ENCODE measurements around the gene ZFPM1. TPM values are rescaled to one million over a fixed set of nuclear protein-coding genes. Genes with fewer than 3 reads are reported as not detected.

The ZFPM1 gene
- total RNA-seq, 2 donors from 2014 or later, result 10.9 to 11.4 TPM

GRCh38 chr16:88570691-88571092, 117.6 kb downstream of the ZFPM1 start:
- Histone ChIP-seq H3K9me3 (no peaks in the 10 kb centered on the region), H3K27me3 (no peaks in the 10 kb centered on the region), H3K4me3 (peak overlapping the region; percentile 53 to 85), H3K4me1 (peaks cover 24% of the 10 kb centered on the region), H3K36me3 (replicated peaks in 1 of 2; ENCODE audit: insufficient read depth in 1 of 2, low read depth in 2 of 2) (no peaks in the 10 kb centered on the region), H3K27ac (peak overlapping the region in 3 of 4 donors; percentile 60 to 87 (median 83))
- intact Hi-C loops (cut with DNase I), result no loop called here
- TF ChIP-seq CTCF (IDR thresholded peaks at IDR 0.05) (no peak), POLR2A (IDR thresholded peaks at IDR 0.05) (no peak)
- 0% methylated on average over 35 of the region's 35 CpGs; no CpG with 5 or more reads in 1 of the 2 donors for WGBS, 2 donors
- ATAC-seq (peak; percentile 7), DNase-seq (peak in 1 of 4 donors; percentile 32)

- Histone ChIP-seq H3K27ac (no peak overlapping the region), H3K4me3 (no peak overlapping the region), H3K9me3 (no peaks in the 10 kb centered on the region), H3K4me1 (peaks cover 16% of the 10 kb centered on the region), H3K36me3 (replicated peaks in 1 of 2; ENCODE audit: insufficient read depth in 1 of 2, low read depth in 2 of 2) (peaks cover 0 to 7% of the 10 kb centered on the region in 2 donors), H3K27me3 (no peaks in the 10 kb centered on the region)
- TF ChIP-seq CTCF (IDR thresholded peaks at IDR 0.05) (no peak), POLR2A (IDR thresholded peaks at IDR 0.05) (no peak)
- DNase-seq (no peak), ATAC-seq (no peak)
- 89 to 91% methylated on average over 11 of the region's 11 CpGs for WGBS, 2 donors
- intact Hi-C loops (cut with DNase I), result no loop called here
Measured at GRCh38 chr16:88575251-88575650, 122.2 kb downstream of the ZFPM1 start.

GRCh38 chr16:88576307-88576706, 123.2 kb downstream of the ZFPM1 start:
- H3K27me3 ChIP-seq, result no peaks in the 10 kb centered on the region
- 90 to 97% methylated on average over 7 to 13 of the region's 13 CpGs for WGBS, 2 donors
- DNase-seq, result no peak
- no peak overlapping the region for H3K4me3 ChIP-seq
- no peak for TF ChIP-seq POLR2A (IDR thresholded peaks at IDR 0.05)
- no peak for TF ChIP-seq CTCF (IDR thresholded peaks at IDR 0.05)
- peaks cover 11% of the 10 kb centered on the region for H3K4me1 ChIP-seq
- H3K9me3 ChIP-seq, result no peaks in the 10 kb centered on the region
- intact Hi-C loops (cut with DNase I), result no loop called here
- H3K36me3 ChIP-seq (replicated peaks in 1 of 2; ENCODE audit: insufficient read depth in 1 of 2, low read depth in 2 of 2), result peaks cover 0 to 10% of the 10 kb centered on the region in 2 donors
- H3K27ac ChIP-seq, result no peak overlapping the region
- no peak for ATAC-seq

- no peak for DNase-seq
- Histone ChIP-seq H3K36me3 (replicated peaks in 1 of 2; ENCODE audit: insufficient read depth in 1 of 2, low read depth in 2 of 2) (peaks cover 0 to 10% of the 10 kb centered on the region in 2 donors), H3K27ac (no peak overlapping the region), H3K4me1 (peaks cover 2% of the 10 kb centered on the region), H3K27me3 (no peaks in the 10 kb centered on the region), H3K9me3 (no peaks in the 10 kb centered on the region), H3K4me3 (no peak overlapping the region)
- TF ChIP-seq CTCF (IDR thresholded peaks at IDR 0.05) (no peak), POLR2A (IDR thresholded peaks at IDR 0.05) (no peak)
- intact Hi-C loops (cut with DNase I), result no loop called here
- whole genome bisulfite sequencing, 2 donors, result 92 to 93% methylated on average over 15 to 20 of the region's 20 CpGs
- ATAC-seq, result no peak
Measured at GRCh38 chr16:88577166-88577565, 124.1 kb downstream of the ZFPM1 start.

Measured in body of pancreas (tissue), 4 donors.